VCaP (cell line): ENCODE measurements around the gene ACSS1.

Source experiments
- H3K27ac ChIP-seq: fragments of 450-650 bp; 2 replicates; pipeline ENCODE4 v1.5.1; 2017
- TF ChIP-seq, protein P1 (sequence below): fragments of 450-650 bp; conservative IDR thresholded peaks from 2 replicates; pipeline ENCODE4 v1.5.1; 2017; ENCODE audit warnings: mild to moderate bottlenecking, moderate library complexity

Gene ACSS1

DNA sequence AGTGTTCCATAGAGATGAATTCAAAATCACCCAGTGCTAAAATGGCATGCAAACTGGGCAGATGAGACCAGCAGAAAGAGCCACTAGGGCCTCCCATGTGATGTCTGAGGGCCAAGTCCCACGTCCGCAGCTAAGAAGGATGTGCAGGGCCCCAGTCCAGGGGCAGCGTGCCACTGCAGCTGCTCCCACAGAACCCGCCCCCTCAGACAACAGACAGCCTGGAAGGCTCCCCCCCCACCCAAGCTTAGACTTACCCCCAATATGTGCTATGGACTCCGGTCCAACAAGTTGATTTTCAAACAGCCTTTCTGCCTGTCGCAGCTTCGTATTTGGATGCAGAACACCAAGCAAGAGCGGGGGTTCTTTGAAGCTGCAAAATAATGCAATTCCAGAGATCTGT is 79.4 kb downstream of the ACSS1 start:
- TF ChIP-seq, protein P1, sequence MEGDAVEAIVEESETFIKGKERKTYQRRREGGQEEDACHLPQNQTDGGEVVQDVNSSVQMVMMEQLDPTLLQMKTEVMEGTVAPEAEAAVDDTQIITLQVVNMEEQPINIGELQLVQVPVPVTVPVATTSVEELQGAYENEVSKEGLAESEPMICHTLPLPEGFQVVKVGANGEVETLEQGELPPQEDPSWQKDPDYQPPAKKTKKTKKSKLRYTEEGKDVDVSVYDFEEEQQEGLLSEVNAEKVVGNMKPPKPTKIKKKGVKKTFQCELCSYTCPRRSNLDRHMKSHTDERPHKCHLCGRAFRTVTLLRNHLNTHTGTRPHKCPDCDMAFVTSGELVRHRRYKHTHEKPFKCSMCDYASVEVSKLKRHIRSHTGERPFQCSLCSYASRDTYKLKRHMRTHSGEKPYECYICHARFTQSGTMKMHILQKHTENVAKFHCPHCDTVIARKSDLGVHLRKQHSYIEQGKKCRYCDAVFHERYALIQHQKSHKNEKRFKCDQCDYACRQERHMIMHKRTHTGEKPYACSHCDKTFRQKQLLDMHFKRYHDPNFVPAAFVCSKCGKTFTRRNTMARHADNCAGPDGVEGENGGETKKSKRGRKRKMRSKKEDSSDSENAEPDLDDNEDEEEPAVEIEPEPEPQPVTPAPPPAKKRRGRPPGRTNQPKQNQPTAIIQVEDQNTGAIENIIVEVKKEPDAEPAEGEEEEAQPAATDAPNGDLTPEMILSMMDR: no peak
- H3K27ac ChIP-seq: no peak overlapping the region

DNA sequence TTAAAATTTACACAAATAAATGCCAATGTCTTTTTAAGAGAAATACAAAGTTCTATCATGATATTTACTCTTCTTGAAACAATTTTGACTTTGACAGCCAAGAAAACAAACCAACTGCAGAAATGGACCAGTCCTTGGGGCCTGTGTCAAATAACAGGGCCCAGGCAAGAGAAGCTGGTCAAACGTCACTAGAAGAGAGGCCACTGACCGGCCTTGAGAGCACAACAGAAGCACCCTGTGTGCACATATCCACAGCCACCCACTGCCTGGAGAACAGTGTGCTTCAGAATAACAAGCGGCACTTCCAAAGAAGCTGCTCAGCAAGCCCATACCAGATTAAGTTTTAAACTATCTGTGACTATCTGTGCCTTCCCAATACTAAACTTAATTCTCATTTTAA is 80.1 kb downstream of the ACSS1 start:
- H3K27ac ChIP-seq: no peak overlapping the region
- TF ChIP-seq, protein P1: no peak

DNA sequence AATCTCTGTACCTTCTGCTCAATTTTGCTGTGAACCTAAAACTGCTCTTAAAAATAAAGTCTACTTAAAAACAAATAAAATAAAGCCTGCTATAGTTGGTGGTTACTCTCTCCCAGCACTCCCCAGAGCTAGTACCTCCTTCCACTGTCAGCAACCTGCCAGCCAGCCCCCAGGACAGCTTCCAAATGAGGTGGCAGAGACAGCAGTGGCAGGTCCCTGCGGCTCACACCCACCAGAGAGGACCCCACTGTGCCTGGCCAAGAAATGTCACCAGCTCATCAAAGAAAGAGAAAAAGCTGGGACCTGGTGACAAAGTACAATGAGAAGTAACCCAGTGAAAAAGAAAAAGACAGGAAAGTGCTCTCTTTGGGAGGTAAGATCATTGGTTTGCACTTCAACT is 80.6 kb downstream of the ACSS1 start:
- H3K27ac ChIP-seq: no peak overlapping the region
- TF ChIP-seq, protein P1: no peak

DNA sequence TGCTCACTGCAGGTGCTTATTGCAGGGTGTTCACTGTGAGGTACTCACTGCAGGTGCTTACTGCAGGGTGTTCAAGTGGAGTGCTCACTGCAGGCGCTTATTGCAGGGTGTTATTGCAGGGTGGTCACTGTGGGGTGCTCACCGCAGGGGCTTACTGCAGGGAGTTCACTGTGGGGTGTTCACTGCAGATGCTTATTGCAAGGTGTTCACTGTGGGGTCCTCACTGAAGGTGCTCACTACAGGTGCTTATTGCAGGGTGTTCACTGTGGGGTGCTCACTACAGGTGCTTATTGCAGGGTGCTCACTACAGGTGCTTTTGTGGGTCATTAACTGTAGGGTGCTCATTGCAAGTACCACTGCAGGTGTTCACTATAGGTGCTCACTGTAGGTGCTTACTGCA is 85.6 kb downstream of the ACSS1 start:
- no peak overlapping the region for H3K27ac ChIP-seq
- TF ChIP-seq, protein P1: no peak

DNA sequence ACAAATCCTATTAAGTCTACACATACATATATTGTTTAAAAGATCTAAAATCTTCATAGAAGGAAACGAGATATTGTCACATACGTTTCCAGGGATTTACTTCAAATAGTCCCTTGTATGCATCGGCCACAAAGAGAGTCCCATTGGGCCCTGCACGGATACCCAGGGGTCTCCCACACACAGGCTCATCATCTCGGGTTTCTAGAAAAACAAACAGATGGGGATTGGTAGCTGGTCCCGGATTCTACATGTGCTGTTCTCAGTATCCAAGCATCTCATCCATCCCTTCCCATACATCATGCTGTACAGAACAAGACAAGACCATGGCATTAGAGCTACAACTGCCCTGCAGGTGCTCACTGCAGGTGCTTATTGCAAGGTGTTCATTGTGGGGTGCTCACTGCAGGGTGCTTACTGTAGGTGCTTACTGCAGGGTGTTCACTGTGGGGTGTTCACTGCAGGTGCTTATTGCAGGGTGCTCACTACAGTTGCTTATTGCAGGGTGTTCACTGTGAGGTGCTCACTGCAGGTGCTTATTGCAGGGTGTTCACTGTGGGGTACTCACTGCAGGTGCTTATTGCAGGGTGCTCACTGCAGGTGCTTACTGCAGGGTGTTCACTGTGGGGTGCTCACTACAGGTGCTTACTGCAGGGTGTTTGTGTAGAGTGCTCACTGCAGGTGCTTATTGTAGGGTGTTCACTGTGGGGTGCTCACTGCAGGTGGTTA is 86.4 kb downstream of the ACSS1 start:
- H3K27ac ChIP-seq: no peak overlapping the region
- TF ChIP-seq, protein P1: no peak

DNA sequence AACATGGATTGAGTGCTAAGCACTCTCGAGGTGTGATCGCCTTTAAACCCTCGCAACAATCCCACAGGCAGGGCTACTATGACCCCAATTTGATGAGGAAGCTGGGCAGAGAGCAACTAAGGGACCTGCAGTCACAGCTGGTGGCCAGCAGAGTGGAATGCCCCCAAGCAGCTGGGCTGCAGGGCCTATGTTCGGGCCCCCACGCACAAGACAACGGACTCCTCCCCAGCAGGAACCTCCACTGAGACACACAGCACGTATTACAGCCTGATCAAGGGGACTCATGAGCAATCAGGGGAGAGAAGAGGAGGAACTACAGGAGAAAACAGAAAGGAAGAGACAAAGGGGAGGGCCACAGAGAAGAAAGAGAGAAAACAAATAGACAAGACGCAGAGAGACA is 87.2 kb downstream of the ACSS1 start:
- H3K27ac ChIP-seq: no peak overlapping the region
- TF ChIP-seq, protein P1: no peak

DNA sequence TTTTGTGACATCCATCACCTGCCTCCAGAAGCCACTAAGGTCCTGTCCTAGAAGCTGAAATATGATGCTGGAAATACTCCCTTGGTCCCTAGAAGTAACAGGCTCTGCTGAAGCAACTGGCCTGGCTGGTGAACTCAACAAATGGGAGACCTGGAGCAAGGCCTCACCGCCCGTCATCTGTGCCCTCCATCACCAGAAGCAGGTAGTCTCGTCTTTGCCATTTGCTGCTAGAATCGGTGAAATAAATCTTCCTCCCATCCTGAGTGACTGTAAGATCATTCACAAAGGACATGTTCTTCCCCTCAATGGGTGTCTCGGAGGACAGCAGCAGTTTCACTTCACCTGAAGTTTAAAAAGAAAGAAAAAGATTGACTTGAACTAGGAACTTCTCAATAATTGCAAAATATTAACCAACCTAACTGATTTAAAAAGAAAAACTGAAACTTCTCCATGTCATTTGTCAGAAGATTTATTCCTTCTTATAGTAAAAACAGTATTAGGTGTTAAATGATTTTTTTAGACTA is 87.8 kb downstream of the ACSS1 start:
- no peak overlapping the region for H3K27ac ChIP-seq
- TF ChIP-seq, protein P1: no peak
